GM23338 (cell line): ENCODE data around the gene DCAF5.

Experiments used
- CREB1 ChIP-seq: fragments of 250-450 bp; sonication (Bioruptor Pico); IDR thresholded peaks from 2 replicates; pipeline ENCODE4 v1.5.0; 2020; ENCODE audit warnings: low read depth, mild to moderate bottlenecking, moderate library complexity
- CTCF ChIP-seq, 2 experiments: fragments of 200-600 bp in 1 of 2; sonication (generic) in 1 of 2; conservative IDR thresholded peaks; 2 replicates each; pipeline versions ENCODE4 v1.5.1 to v1.6.1; 2016 to 2017; ENCODE audit warnings: antibody characterized with exemption in 2 of 2, low read depth in 2 of 2, mild to moderate bottlenecking in 2 of 2, moderate library complexity in 1 of 2
- ETS1 ChIP-seq: IDR thresholded peaks from 2 replicates; pipeline ENCODE4 v1.6.1; 2016; ENCODE audit warnings: antibody characterized with exemption
- EZH2 ChIP-seq: fragments of 200-600 bp; sonication (generic); IDR thresholded peaks from one replicate; pipeline ENCODE4 v1.8.0; 2017; ENCODE audit warnings: antibody characterized with exemption, mild to moderate bottlenecking, low read depth; ENCODE audit not compliant: unreplicated experiment
- EZH2phosphoT487 ChIP-seq: fragments of 200-600 bp; sonication (generic); IDR thresholded peaks from one replicate; pipeline ENCODE4 v1.8.1; 2018; ENCODE audit warnings: antibody characterized with exemption; ENCODE audit not compliant: unreplicated experiment
- POLR2AphosphoS5 ChIP-seq: IDR thresholded peaks from 2 replicates; pipeline ENCODE4 v1.6.1; 2016; ENCODE audit warnings: antibody characterized with exemption, low read depth
- REST ChIP-seq: IDR thresholded peaks from one replicate; pipeline ENCODE4 v1.6.1; 2018; ENCODE audit warnings: antibody characterized with exemption; ENCODE audit not compliant: unreplicated experiment
- ZNF331 ChIP-seq: fragments of 250-450 bp; sonication (Bioruptor Pico); IDR thresholded peaks from 2 replicates; pipeline ENCODE4 v1.5.0; 2020; ENCODE audit warnings: low read depth, mild to moderate bottlenecking, moderate library complexity

GRCh38 chr14:69064596-69064995, 88.3 kb downstream of the DCAF5 start:
- no peak for TF ChIP-seq ETS1
- TF ChIP-seq EZH2 = no peak
- TF ChIP-seq CTCF (conservative IDR thresholded peaks at IDR 0.05; ENCODE audit: low read depth in 2 of 2) = no peak
- no peak for TF ChIP-seq EZH2phosphoT487
- no peak for TF ChIP-seq ZNF331
- no peak for TF ChIP-seq POLR2AphosphoS5
- TF ChIP-seq CREB1 = no peak
- TF ChIP-seq REST = no peak
